Fibroblast of peridontal ligament (primary cell): ENCODE measurements around the gene CRTC1.

Experiments used
- DNase-seq: peaks from one replicate; pipeline ENCODE4 v3.0.0-alpha.2; 2010; ENCODE audit errors: extremely low read depth

The CRTC1 gene

DNA sequence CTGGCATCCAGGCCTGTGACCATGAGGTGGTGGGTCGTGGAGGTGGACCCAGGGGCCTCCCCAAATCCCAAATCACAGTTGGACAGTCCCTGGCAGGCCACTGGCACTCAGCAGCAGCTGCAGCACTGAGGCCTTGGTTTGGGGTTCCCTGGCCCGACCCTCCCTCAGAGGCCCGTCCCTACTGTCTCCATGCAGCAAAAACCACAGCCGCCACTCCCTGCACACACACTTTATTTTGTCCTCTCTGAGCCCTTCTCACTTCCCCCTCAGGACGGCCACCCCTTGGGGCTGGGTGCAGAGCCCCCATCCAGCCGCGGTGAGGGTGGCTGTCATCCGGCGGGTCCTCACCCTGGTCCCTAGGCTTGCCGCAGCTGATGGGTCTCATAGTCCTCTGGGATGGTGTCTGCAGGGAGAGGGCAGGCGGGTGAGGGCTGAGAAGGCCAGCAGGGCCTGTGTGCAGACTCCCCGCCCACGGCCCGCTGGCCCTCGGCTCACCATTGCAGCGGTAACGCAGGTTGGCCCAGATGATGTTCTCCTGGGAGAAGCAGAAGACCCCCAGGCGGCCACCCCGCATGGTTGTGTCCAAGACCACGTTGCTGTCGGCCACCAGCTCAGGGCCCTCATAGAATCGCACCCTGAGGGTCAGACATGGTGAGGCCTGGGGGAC is 99.2 kb downstream of the CRTC1 start:
- DNase-seq, result no peak

DNA sequence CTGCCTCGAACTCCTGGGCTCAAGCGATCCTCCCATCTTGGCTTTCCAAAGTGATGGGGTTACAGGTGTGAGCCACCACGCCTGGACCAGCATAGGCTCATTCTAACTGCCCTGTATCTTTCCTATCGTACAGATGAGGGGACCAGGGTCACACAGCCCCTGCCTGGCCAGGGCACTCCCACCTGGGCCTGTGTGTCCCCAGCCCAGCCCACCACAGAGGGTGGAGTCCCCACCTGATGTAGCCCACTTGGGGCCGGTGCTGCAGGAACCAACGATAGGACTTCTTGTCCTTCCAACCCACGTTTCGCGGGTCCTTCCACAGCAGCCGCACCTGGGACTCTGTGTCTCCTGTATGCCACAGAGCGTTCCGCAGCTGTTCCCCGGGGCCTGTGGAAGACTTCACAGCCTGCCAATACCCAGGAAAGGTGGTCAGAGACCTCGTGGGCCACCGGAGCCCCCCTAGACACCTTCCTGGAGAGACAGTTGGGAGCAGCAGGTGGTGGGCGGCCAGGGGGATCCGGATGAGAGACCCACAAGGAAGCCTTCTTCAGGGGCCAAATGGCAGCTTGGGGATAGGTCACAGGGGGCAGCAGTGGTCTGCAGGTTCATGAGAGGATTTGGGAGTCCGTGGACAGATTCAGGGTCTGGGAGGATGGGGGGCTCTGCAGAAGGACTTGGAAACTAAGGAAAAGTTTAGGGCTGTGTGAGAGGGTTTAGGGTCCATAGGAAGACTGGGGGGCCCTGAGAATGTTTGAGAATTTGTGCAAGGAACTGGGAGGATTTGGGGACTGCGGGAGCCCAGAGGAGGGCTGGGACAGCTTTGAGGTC is 100.7 kb downstream of the CRTC1 start:
- no peak for DNase-seq

DNA sequence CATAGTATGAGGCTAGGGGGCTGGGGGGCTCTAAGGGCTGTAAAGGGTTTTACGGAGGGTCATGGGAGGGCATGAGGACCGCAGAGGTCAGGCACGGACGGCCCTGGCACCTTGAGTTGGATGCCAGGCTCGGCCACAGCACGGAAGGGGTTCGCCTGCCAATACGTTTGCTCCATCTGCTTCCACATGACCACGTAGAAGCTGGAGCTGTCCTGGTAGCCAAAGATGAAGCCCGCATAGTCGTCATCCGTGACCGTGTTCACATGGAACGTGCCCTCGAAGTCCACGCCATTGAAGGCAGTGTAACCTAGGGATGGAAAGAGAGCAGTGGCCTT is 101.3 kb downstream of the CRTC1 start:
- no peak for DNase-seq

DNA sequence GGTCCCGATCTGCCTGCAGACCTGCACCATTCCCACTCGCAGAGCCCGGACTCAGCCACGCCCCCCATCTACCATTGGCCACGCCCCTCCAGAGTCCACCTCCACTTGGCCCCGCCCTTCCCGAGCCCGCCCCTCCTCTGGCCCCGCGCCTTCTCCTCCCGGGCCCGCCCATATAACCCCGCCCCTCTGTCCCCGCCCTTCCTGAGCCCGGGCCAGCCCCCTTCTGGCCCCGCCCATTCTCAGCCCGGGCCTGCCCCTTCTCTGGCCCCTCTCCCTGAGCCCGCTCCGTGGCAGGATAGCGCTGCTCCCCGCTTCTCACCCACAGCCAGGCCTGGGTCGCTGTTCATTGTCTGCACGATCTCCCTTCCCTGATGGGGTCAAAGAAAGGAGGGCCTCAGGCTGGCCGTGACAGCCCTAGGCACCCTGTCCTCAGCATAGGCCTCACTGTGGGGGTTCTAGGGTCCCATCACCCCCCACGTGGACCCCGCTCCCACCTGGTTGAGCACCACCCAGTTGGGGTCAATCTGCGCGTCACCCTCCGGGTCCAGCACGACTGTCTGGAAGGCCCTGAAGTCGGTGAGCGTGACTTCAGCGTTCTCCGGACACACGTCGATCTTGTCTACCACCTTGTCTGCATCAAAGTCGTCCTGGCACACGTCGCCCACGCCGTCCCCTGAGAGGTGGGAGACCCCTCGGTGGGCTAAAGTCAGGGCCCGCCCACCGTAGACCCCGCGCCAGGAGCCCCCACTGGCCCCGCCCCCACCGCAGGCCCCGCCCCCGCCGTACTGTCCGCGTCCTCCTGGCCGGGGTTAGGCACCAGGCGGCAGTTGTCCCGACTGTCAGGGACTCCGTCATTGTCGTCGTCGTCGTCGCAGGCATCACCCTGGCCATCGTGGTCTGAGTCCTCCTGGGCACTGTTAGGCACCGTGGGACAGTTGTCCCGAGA is 102.0 kb downstream of the CRTC1 start:
- no peak for DNase-seq

DNA sequence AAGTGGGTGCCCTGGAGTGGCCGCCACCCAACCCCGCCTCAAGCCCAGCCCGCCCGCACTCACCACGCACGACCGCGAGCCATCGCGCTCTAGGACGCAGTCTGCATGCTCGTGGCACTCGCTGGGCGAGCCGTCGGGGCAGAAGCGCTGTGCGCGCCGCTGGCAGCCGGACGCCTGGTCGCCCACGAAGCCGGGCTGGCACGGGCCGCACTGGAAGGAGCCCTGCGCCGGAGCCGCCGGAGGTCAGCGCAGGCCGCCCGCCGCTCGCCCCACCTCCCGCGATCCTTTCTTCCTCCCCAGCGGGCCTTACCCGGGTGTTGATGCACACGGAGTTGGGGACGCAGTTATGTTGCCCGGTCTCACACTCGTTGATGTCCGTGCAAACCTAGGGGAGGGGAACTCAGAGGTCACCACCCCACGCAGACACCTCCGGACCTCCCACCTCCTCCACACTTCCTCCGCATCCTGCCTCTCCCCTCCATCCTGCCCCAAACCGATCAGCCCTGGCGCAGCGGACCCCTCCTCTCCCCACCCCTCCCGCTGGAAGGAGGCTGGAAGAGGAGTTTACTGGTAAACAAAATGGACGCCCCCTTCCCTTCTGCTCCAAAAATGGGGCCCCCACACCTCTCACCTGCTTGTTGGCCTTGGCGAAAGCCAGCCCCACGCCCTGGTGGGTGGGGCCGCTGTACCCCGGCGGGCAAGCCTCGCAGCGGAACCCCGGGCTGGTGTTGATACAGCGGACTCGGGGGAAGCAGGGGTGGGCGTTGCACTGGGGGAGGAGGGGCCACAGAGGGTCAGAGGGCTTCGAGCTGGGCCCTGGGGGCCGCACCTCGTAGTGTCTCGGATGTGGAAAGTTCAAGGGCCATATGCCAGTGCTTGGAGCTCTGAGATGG is 105.3 kb downstream of the CRTC1 start:
- no peak for DNase-seq

DNA sequence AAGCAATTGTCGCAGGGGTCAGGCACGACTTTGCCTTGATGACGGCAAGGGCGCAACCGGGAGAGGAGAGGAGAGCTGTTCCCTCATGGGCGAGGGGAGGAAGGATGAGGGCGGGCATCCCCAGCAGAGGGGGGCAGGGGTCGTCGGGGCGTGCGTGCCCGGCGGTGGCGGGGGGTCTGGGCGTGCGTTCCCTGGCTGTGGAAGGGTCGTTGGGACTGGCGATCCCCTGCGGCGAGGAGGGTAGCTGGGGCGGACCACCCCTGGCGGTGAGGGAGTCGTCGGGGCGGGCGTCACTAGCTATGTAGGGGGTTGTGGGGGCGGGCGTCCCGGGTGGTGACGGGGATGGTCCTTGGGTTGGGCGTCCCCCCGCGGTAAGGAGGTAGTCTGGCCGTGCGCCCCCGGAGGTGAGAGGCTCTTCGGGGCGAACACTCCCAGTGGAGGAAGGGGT is 106.0 kb downstream of the CRTC1 start:
- DNase-seq, result no peak

DNA sequence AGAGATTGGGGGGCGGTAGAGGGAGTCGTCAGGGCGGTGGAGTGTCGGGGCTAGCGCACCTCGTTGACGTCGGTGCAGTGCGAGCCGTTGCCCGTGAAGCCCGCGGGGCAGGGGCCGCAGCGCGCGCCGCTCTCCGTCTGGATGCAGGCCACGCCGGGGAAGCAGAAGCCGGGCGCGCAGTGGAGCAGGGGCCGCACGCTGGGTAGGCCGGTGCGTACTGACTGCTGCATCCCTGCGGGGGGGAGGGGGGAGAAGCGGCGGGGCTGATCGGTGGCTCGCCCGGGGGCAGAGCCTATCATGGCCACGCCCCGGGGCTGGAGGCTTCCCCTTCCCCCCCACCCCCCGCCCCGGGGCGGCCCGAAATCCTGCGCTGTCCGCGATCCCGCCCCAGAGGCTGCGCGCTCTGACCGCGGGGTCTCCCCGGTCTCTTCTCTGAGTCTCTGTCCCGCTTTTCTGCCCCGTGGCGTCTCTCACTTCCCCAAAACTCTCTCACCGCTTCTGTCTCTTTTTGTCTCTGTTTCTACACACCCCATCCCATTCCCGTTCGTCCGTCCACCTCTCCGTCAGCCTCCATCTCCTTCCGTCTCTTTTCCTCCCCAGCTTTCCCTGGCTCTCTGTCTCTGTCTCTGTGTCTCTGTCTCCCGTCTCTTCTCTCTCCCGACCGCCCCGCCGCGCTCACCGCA is 106.5 kb downstream of the CRTC1 start:
- no peak for DNase-seq

DNA sequence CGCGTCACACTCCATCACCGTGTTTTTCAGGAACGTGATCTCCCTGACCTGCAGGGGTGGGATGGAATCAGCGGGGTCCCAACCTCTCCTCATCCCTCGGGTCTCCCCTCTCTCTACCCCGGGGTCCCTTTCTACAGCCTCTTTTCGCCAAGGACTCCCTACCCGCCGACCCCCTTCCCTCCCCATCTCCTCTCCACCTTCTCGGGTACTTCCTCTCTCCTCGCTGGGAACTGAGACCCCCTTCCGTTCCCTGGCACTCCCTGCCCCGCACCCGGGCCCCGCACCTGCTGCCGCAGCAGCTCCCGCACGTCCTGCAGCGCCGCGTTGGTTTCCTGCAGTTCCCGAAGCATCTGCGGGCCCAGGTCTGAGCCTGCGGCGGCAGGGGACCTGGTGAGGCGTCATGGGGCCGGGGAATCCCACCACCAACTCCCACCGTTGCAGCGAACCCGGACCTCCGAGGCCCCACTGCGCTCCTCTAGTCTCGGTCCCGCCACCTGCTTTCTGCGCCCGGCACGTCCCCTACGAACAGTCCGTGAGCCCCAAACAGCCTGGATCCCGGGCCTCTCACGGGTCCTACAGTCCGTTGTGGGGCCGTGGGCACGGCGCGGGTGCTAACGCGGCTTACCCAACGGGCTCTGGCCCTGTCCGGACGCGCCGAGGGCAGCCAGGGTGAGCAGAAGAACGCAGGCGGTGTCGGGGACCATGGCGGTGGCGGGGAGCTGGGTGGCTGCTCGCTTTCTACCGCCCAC is 107.3 kb downstream of the CRTC1 start, which contains the start of gene COMP:
COMP (minus strand) TSS at position 740 of the 749 bp plus-strand sequence; CDS start at position 704, 36 bp downstream.
- no peak for DNase-seq

DNA sequence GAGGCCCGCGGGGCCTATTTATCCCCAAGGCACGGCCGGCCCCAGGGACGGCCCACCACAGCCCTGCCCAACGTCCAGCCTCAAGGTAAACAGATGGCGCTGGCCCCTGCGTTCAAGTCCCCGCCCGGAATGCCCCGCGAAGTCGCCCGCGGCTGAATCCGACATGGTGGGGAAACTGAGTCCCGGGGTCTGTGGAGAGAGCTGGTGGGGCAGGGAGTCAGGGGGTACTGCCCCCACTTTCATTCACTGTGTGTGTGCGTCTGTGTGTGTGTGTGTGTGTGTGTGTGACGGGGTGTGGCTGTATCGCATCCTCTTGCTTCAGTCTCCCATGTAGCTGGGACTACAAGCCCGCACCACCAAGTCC is 107.8 kb downstream of the CRTC1 start:
- DNase-seq, result no peak

DNA sequence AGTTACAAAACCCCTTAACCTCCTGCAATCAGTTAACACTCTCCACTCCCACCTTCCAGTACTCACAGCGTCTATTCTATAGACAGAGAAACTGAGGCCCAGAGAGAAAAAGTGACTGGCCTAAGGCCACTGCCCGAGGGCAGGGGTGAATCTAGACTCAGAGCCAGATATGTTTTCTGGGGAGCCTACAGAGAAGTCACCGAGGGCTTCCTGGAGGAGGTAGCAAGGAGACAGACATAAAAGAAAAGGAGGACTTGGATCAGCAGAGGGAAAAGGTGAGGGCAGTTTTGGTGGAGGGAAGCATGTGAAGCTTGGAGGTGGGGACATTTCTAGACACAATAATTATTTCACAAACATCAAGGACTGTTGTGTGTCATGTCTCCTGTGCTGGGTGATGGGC is 109.2 kb downstream of the CRTC1 start:
- DNase-seq, result no peak

DNA sequence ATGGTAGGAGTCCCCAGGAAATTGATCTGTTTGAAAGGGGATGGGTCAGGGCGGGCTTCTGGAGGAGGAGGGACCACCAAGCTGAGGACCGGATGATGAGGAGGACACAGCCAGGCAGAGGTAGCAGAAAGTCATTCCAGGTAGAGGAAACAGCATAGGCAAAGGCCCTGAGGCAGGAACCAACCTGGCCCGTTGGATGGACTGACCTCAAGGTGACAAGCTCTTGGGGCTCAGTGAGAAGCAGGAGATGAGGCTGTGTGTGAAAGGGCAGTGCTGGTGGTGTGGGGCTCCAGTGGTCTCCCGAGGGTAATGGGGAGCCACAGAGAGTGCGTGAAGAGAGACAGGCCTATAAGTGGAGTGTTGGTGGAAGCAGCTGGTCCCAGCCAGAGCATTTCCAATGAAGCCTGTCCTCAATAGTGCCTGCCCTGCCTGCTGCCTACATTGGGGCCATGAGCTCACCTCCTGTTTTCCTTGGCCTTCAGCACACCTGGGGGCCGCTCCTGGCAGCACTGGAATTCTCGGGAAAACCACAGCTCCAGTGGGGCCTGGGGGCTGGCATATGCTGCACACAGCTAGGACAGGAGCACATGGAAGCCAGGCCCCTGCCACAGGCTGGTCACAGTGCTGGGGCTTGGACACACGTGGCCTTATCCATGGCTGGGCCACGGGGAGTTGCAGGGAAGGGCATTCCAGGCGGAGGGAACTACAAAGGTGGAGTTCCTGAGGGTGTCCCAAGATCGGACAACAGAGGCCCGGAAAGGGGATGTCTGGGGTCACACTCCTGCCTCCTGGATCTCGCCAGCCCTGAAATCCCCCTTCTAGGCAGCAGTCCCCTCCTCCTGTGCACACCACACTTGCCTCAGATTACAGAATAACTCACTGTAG is 109.9 kb downstream of the CRTC1 start:
- DNase-seq, result no peak

DNA sequence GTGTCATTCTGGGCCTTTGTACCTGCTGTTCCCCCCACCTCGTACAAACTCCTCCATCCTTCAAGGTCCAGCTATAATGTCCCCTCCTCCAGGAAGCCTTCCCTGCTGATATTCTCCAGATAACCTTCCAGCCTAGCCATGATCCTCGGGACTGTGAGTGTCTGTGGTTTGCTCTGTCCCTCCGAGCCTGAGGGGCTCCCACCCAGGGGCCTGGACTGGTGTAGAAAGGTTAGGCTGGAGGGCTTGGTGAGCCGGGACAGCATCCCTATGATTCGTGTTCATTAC is 110.5 kb downstream of the CRTC1 start:
- DNase-seq, result no peak

DNA sequence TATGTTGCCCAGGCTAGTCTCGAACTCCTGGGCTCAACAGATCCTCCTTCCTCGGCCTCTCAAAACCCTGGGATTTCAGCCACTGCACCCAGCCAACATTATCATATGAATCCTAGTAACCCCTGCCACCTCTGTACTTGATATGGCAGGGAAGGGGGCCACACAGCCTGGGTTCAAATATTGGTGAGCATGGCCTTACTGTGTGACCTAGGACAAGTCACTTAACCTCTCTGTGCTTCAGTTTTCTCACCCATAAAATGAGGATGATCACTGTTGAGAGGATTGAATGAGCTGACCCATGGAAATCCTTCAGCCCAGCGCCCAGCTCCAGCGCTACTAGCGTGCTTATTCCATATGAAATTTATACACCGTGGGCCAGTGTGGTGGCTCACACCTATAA is 111.2 kb downstream of the CRTC1 start:
- DNase-seq, result no peak

DNA sequence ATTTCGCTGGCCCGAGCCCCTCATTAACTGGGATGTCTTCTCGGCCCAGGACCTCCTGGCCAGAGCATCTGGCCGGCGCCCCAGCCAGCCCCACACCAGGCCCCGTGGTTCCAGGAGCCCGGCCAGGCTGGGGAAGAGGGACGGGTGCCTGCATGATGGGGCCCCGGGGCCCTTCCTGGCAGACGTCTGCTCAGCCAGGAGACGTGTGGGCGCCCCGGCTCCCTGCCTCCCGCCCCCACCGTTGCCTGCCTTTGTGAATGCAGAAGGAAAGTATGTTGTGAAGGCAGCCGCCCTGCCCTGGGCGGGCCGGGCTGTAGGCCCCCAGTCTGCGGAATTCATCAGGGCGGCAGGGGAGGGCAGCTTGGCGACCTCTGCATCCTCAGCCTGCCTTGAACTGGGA is 112.1 kb downstream of the CRTC1 start:
- DNase-seq, result no peak

DNA sequence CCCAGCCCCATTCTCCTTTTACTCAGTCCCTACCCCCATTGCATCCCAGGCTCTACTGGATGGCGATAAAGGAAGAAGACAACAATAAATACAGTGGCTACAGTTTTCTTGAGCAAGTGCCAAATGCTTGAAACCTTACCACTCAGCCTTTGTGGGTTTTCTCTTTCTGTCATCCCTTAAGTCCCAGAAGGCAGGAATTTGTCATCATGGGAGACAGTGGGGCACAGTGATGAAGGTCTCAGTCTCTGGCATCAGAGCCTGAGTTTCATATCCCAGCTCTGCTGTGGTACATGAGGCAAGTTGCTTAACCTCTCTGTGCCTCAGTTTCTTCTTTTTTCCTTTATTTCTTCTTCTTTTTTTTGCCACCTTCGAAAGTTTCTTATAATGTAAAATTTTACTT is 112.8 kb downstream of the CRTC1 start:
- DNase-seq, result no peak

DNA sequence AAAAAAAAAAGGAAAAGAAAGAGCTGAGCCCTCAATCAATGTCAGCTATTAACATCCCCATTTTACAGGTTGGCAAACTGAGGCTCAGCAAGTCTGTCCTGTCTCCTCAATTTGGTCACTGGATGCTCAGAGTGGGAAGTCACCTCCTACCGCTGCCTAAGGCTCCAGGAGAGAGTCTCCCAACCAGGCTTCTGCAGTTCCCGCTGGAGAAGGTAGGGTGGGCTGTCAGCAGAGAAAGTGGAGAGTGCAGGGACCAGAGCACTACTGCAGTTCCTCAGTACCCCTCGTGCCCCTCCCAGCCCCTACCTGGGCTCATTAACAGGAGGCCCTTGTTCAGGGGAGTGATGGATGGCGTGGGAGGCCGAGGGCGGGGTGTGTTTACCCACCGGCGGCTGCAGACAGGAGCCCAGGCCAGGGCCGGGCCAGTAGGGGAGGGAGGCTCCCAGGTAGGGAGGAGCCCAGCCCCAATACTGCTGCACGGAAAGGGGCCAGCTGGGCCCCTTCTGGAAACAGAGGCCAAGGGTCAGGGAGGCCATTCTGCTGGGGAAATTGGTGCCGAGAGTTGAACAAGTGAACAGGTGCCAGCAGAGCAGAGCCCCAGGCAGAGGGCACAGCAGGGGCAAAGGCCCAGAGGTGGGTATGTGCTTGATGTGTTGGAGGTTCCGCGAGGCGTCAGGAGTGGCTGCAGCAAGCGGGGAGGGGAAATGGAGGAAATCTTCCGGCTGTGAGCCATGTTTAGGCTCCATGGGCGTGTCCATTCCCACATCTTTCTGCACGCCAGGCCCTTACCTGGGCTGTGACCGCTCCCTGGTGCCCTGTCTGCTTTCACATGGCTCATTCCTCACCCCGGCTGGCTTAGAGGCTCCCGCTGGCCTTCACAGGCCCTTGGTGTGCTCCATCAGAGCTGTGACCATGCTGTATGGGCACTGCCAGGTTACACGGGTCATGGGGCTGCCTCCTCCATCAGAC is 115.2 kb downstream of the CRTC1 start:
- no peak for DNase-seq

DNA sequence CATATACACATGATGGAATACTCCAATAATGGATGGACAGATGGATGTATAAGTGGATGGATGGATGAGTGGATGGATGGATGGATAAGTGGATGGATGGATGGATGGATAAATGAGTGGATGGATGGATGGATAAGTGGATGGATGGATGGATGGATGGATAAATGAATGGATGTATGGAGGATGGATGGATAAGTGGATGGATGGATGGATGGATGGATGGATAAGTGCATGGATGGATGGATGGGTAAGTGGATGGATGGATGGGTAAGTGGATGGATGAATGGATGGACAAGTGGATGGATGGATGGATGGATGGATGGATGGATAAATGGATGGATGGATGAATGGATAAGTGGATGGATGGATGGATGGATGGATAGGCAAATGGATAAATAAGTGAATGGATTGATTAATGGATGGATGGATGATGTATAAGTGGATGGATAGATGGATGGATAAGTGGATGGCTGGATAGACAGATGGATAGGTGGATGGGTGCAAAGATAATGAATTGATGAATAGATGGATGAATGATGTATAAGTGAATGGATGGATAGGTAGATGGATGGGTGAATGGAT is 116.0 kb downstream of the CRTC1 start:
- no peak for DNase-seq

DNA sequence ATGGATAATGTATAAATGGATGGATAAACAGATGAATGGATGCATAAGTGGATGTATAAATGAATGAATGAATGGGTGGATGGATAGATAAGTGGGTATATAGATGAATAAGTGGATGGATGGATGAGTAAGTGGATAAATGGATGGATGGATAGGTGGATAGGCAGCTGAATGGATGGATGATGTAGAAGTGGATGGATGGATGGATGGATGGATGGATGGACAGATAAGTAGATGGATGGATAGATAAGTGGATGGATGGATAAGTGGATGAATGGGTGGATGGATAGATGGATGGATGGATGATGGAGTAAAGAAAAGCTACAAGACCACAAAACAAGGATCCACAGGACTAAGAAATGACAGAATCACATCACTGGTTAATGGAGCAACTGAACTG is 116.6 kb downstream of the CRTC1 start:
- DNase-seq, result no peak
